Neural cell (in vitro differentiated cells): ENCODE results near the gene NTNG1.

Source experiments
- EZH2 ChIP-seq: fragments of 200-600, 300-800 bp; shearing (Covaris generic), sonication (generic); IDR thresholded peaks from 2 replicates; pipeline ENCODE4 v1.6.1; 2014; ENCODE audit warnings: antibody characterized with exemption, low read length, borderline replicate concordance, mild to moderate bottlenecking; ENCODE audit not compliant: insufficient read depth, poor library complexity, severe bottlenecking
- MXI1 ChIP-seq: fragments of 450-650 bp; conservative IDR thresholded peaks from 2 replicates; pipeline ENCODE4 v1.6.1; 2014; ENCODE audit warnings: antibody characterized with exemption, mild to moderate bottlenecking; ENCODE audit not compliant: poor library complexity, severe bottlenecking
- POLR2AphosphoS5 ChIP-seq: IDR thresholded peaks from 2 replicates; pipeline ENCODE4 v1.6.1; 2012
- RAD21 ChIP-seq: fragments of 450-650 bp; conservative IDR thresholded peaks from 2 replicates; pipeline ENCODE4 v1.6.1; 2014; ENCODE audit warnings: antibody characterized with exemption, mild to moderate bottlenecking, moderate library complexity
- SMC3 ChIP-seq: fragments of 450-650 bp; conservative IDR thresholded peaks from 2 replicates; pipeline ENCODE4 v1.6.1; 2014; ENCODE audit warnings: antibody characterized with exemption, mild to moderate bottlenecking, moderate library complexity; ENCODE audit not compliant: poor library complexity
- TAF1 ChIP-seq: IDR thresholded peaks from 2 replicates; pipeline ENCODE4 v1.6.1; 2012; ENCODE audit warnings: low read depth
- TF ChIP-seq, protein P1 (sequence below): fragments of 450-650 bp; IDR thresholded peaks from 2 replicates; pipeline ENCODE4 v1.5.1; 2014; ENCODE audit warnings: antibody characterized with exemption, mild to moderate bottlenecking, moderate library complexity; ENCODE audit not compliant: poor library complexity, severe bottlenecking

DNA sequence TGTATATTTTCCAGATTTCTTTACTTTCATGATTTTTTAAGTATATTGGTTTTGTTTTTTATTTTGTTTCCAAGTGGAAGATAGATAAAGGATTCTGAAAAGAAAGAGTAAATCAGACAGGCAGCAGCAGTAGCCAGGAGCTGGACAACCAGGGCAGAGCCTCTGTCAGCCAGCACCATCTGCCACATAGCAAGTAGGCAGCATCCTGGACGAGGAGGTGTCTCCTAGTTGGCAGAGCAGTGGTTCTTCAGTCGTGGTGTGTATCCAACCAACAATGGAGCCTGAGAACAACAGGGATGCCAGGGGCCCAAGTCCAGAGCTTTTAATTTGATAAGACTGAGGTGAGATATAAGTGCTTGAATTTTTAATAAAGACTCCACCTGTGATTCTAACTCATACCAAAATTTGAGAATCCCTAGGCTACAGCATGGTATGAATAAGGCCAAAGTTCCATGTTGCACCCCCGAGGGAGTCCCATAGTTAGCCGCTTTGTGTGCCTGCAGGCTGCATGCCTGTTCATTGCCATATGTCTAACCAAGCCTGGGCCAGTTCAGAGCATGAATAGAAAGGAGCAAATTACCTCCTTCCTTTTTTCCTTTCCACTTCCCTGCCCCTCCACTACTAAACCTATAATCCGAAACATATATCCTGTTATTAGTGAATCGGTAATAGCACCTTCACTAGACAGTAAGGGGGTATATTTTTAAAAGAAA lies 153.2 kb downstream of the NTNG1 start:
- no peak for TF ChIP-seq SMC3
- TF ChIP-seq, protein P1, sequence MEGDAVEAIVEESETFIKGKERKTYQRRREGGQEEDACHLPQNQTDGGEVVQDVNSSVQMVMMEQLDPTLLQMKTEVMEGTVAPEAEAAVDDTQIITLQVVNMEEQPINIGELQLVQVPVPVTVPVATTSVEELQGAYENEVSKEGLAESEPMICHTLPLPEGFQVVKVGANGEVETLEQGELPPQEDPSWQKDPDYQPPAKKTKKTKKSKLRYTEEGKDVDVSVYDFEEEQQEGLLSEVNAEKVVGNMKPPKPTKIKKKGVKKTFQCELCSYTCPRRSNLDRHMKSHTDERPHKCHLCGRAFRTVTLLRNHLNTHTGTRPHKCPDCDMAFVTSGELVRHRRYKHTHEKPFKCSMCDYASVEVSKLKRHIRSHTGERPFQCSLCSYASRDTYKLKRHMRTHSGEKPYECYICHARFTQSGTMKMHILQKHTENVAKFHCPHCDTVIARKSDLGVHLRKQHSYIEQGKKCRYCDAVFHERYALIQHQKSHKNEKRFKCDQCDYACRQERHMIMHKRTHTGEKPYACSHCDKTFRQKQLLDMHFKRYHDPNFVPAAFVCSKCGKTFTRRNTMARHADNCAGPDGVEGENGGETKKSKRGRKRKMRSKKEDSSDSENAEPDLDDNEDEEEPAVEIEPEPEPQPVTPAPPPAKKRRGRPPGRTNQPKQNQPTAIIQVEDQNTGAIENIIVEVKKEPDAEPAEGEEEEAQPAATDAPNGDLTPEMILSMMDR: no peak
- no peak for TF ChIP-seq RAD21
- TF ChIP-seq TAF1: no peak
- no peak for TF ChIP-seq POLR2AphosphoS5
- TF ChIP-seq EZH2: no peak
- TF ChIP-seq MXI1: no peak
